ENCODE results near the gene CYTH1.

Gene CYTH1

DNA sequence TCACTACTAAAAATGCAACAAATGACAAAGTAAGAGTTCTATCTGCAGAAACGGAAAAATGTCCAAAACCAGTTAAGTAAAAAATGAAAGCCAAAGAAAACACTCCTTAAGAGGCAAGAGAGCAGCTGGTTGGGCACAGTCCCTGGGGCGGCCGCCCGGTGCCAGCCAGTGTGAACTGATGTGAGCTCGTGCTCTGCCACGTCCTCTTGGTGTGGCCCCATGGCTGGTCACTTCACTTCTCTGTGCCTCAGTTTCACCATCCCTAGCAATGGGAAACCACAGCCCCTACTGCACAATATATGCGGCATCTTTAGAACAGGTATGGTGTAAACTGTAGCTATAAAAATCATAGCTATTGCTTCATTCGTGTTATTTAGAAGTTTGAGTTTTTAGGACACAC is 37.3 kb upstream of the CYTH1 start:
- TF ChIP-seq, protein P1, sequence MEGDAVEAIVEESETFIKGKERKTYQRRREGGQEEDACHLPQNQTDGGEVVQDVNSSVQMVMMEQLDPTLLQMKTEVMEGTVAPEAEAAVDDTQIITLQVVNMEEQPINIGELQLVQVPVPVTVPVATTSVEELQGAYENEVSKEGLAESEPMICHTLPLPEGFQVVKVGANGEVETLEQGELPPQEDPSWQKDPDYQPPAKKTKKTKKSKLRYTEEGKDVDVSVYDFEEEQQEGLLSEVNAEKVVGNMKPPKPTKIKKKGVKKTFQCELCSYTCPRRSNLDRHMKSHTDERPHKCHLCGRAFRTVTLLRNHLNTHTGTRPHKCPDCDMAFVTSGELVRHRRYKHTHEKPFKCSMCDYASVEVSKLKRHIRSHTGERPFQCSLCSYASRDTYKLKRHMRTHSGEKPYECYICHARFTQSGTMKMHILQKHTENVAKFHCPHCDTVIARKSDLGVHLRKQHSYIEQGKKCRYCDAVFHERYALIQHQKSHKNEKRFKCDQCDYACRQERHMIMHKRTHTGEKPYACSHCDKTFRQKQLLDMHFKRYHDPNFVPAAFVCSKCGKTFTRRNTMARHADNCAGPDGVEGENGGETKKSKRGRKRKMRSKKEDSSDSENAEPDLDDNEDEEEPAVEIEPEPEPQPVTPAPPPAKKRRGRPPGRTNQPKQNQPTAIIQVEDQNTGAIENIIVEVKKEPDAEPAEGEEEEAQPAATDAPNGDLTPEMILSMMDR (IDR thresholded peaks at IDR 0.05; ENCODE audit: low read depth, low read length), result no peak
- no peak overlapping the region for H3K4me3 ChIP-seq (ENCODE audit: low read depth, low read length)

DNA sequence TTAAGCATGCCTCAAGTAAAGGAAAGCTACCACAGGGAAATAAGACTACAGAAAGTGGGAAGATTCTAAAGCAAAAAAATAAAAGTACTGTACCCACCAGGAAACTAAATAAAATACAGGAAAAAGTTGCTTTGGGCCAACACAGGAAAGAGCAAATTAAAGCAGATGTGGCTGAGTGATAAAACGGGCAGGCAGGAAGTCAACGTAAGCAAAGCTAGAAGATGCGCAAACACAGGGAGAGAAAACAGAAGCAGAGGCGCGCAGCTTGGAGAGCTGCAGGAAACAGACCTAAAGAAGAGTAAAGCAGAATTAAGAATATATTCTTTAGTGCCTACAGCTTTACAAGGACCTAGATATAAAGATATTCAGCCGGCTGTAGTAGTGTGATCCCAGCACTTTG is 36.9 kb upstream of the CYTH1 start:
- TF ChIP-seq, protein P1 (IDR thresholded peaks at IDR 0.05; ENCODE audit: low read depth, low read length), result no peak
- no peak overlapping the region for H3K4me3 ChIP-seq (ENCODE audit: low read depth, low read length)

DNA sequence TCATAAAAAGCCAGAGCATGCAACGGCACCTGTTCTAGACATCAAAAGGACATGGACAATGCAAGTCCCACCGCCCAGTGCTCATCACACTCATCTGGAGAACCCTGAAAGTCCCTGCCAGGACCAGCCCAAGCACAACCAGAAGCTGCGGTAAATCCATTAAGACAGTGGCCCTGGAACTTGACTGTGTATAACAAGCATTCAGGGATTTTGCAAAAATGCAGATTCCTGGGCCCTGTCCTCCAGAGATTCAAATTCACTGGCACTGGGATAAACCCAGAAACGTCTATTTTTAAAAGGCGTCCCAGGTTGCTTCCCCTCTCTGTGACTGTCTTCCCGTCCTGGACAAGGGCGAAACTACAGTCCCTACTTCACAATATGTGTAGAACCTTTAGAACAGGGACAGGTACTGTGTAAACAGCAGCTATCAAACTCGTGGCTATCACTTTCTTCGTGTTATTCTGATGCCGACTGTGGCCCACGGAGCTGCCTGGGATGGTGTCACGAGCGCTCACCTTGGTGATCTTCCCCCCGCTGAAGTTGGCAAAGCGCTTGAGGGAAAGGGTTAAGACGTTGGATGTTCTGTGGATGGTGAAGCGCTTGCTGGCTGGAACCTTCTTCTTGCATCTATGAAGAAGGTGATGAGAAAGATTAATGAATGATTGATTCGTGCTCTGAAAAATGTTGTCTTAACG is 36.2 kb upstream of the CYTH1 start:
- TF ChIP-seq, protein P1 (IDR thresholded peaks at IDR 0.05; ENCODE audit: low read depth, low read length), result no peak

DNA sequence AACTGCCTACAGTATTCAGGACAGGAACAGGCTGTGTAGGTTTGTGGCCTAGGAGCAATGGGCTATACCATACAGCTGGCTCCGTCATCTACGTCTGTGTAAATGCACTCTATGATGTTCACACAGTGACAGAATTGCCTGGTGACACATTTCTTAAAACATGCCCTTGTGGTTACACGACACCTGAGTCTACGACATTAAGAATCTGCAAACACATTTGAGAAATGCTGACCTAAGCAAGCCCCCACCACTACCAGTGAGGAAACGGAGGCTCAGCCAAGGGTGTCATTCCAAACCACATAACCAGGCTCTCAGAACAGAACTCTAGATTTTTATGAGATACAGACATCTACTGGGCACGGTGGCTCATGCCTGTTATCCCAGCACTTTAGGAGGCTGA is 35.0 kb upstream of the CYTH1 start:
- H3K4me3 ChIP-seq (ENCODE audit: low read depth, low read length), result no peak overlapping the region
- TF ChIP-seq, protein P1 (IDR thresholded peaks at IDR 0.05; ENCODE audit: low read depth, low read length), result no peak

More for the DNA sequence above, 36.2 kb upstream of the CYTH1 start:
- H3K4me3 ChIP-seq (ENCODE audit: low read depth, low read length), result no peak overlapping the region

DNA sequence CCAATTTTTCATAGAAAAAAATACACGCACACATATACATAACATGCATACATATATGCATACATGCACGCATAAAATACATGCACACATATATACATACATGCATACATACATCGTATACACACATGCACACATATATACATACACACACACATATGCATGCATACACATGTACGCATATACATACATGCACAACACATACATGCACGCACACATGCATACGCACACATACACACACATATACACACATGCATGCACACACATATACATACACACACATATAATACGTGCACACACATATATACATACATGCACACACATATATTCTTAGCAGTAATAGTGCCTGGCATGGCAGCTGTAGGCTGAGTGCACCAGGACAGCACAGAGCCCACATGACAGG is 33.6 kb upstream of the CYTH1 start:
- TF ChIP-seq, protein P1 (IDR thresholded peaks at IDR 0.05; ENCODE audit: low read depth, low read length), result no peak
- H3K4me3 ChIP-seq (ENCODE audit: low read depth, low read length), result no peak overlapping the region

DNA sequence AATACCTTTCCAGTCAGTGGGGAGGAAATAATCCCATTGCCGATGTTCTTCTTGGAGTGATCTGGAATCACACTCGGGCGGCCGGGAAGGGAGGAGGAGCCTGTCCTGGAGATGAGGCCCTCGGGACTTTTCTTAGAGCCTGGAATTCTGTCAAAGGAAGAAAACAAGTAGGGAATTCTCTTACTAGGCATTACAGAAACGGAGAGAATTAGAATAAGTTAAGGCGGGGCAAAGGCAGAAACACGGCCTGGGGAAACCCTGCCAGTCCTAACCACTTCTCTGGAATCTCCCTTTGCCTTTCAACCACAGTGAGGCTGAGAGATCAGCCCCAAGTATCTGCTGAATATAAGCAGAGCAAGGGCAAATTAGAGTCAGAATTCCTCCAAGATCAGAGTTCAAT is 30.8 kb upstream of the CYTH1 start:
- TF ChIP-seq, protein P1 (IDR thresholded peaks at IDR 0.05; ENCODE audit: low read depth, low read length), result no peak
- H3K4me3 ChIP-seq (ENCODE audit: low read depth, low read length), result no peak overlapping the region

DNA sequence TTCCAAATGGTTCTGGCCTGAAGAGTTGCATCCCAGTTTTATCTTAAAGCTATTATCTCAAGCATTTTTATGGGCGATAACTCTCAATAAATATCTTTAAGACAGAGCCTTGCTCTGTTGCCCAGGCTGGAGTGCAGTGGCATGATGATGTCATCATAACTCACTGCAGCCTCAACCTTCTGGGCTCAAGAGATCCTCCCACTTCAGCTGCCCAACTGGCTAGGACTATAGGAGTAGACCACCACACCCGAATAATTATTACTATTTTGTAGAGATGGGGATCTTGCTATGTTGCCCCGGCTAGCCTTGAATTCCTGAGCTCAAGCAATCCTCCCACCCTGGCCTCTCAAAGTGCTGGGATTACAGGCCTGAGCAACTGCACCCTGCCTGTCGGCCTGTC is 26.1 kb upstream of the CYTH1 start:
- no peak overlapping the region for H3K4me3 ChIP-seq (ENCODE audit: low read depth, low read length)
- TF ChIP-seq, protein P1 (IDR thresholded peaks at IDR 0.05; ENCODE audit: low read depth, low read length), result no peak

All from WI38 (cell line).